T-helper 2 cell treated with Interferon-gamma antibody and Interleukin-4, amounts not matched to agents 100 ng/mL and 5 ng/mL, for 36 hours (primary cell): Measurements from ENCODE around the gene GCLM. TPM values are rescaled to one million over a fixed set of nuclear protein-coding genes. Genes with fewer than 3 reads are reported as not detected.

Experiments
- intact Hi-C: fragments of 100-400 bp; cut with micrococcal nuclease; formaldehyde crosslinking; loops from one replicate; pipeline ENCODE4 v1.15.1; 2023
- total RNA-seq: library from RNA; stranded (reverse); gene quantifications from 2 replicates; pipeline ENCODE4 v1.2.3, GENCODE V29; 2022

The GCLM gene
- total RNA-seq, 1 donor from 2014 or later, result 27.0 TPM

DNA sequence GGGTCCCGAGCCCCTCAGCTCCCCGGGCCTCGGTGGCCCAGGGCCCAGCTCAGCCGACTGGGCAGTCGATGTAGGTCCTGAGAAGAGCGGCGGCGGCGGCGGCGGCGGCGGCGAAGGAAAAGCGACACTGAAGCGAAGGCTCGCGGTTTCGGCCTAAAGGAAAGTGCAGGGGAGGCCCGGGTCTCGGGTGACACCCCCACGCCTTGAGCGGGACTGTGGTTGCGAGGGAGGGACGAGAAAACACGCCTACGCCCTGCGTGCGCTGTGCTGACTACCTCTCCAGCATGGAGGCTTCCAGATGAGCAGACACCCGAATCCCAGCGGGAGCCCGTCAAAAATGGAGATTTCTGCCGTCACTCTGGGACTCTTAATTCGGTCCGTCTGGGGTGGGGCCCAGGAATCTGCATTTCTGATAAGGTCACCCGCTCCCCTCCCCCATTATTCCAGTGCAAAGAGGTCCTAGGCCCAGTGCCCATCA is 61.4 kb downstream of the GCLM start:
- intact Hi-C loops, result loop anchor here (1.0 to 5.0 kb wide), 11 partner anchors 26 to 769 kb away; partner anchors contain the start of genes ABCD3, BCAR3, CCDC18 and DNTTIP2

DNA sequence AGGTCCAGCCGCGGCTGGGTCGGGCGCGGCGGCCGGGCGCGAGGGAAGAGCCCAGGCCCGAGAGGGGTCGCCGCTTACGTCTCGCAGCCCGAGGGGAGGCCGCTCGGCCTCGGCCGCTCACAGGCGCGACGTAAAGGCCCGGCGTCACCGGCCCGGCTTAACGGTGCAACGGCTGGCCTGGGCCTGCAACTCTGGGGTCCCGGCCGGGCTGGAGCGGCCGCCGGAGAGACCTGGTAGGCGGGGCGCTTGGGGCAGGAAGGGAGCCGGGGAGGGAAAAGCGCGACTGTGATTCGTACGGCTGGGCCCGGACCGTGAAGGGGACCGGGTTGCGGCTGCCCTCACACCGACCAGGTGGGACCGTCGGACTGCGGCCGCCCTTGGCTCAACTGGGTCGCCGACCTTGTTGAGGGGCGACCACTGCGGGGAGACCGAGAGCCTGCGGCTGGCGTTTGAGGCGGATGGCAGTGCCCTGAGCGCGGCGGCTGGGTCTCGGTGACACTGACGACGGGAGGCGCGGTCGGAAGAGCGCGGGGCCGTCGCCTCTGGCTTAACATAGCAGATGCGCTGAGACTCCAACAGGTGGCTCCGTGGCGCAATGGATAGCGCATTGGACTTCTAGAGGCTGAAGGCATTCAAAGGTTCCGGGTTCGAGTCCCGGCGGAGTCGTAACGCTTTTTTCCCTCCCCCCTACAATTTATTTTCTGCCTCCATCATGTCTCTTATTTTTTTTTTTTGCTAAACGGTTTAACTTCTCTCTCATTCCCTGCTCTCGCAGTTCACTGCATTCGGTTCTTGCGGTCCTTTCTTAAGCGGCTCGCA is 62.0 kb downstream of the GCLM start:
- intact Hi-C loops, result loop anchor here (1.0 to 5.0 kb wide), 11 partner anchors 27 to 768 kb away; partner anchors contain the start of genes ABCD3, BCAR3, CCDC18 and DNTTIP2

DNA sequence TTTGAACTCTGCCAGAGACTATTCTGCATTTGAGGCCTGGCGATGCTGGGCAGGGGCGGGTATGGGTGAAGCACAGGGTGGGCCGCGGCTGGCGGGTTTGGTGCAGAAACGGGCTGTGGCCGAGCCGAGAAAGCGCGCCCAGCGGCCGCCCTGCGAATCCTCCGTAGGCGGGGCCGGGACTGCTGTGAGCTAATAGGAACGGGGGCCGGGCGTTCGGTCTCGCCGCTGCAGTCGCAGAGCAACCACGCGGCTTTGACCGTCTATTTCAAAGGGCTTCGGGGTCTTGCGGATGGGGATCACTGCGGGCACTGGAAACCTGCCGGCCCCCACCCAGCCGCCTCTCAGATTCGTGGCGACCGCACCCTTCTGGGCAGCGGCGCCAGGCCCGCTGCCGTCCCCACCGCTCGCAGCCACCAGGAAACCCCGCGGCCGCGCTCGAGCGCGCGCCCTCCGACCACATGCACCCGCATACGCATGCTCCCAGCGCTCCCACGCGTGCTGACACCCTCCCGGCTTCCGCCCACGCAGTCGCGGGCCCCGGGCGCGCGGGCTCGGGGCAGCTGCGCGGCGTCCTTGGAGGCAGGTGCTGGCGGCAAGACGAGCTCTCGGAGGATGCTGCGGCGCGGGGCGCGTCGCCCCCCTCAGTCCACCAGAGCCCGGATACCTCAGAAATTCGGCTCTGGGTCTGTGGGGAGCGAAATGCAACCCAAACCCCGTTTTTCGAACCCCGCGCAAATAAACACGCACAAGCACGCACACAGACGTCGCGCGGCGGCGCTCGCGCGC is 62.8 kb downstream of the GCLM start:
- intact Hi-C loops, result loop anchor here (2.0 to 5.0 kb wide), 4 partner anchors 138 to 544 kb away; partner anchors contain the start of gene BCAR3

DNA sequence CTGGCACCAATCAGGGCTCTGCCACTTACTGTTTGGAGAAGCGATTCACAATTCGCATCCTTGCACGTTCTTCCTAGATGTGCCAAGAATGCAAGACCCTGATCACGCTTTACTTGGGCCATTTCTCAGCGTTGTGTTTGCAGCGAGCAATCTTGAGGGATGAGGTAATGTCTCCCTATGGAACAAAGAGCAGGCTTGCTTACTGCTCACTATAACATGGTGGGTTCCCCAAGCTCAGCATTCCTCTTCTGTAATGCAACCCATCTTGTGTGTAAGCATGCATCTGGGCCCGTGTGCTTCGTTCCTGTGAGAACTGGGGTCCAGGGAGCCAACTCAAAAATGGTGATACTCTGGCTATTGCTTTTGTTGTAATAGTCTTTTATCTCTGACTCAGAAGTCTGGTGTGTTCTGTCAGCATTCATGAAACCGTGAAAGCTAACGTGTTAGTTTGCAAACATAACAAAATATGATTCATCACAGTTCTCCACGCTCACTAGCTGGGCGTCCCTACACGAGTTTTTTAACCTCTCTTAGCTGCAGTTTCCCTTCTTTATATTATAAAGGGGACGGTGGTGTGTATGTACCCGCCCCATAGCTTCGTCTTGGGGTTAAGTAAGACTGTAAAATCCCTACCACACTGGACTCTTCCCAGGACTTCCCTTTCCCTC is 63.6 kb downstream of the GCLM start:
- intact Hi-C loops, result loop anchor here (2.0 to 5.0 kb wide), 4 partner anchors 137 to 543 kb away; partner anchors contain the start of gene BCAR3

DNA sequence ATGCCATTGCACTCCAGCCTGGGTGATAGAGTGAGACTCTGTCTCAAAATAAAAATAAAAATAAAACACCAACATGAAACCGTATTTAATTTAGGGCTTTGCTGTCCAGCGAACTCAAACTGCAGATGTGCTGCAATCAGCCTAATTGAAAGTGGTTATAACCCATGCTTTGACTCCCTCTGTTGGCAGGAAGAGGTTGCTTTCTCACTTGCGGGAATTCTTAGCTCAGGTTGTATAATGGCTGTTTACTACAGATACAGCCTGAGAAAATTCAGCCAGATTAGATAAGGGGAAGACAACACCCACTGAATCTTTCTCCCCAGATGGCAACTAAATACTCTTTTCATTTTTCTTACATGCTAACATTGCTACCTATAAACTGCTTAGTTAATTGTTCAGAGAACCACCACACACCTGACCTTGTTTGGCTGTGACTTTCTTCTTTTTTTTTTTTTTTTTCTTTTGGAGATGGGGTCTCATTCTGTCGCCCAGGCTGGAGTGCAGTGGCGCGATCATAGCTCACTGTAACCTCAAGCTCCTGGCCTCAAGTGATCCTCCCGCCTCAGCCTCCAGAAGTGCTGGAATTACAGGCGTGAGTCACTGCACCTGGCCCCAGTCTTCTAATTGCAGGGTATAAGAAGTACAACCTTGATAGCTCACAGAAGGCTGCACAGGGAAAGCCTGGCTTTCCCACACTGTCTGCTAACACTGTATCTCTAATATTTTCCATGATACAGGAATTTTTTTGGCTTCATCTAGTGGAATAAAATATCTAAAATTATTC is 64.8 kb downstream of the GCLM start:
- intact Hi-C loops, result loop anchor here (1.0 to 5.0 kb wide), 4 partner anchors 26 to 542 kb away; no protein-coding TSS in a partner anchor

DNA sequence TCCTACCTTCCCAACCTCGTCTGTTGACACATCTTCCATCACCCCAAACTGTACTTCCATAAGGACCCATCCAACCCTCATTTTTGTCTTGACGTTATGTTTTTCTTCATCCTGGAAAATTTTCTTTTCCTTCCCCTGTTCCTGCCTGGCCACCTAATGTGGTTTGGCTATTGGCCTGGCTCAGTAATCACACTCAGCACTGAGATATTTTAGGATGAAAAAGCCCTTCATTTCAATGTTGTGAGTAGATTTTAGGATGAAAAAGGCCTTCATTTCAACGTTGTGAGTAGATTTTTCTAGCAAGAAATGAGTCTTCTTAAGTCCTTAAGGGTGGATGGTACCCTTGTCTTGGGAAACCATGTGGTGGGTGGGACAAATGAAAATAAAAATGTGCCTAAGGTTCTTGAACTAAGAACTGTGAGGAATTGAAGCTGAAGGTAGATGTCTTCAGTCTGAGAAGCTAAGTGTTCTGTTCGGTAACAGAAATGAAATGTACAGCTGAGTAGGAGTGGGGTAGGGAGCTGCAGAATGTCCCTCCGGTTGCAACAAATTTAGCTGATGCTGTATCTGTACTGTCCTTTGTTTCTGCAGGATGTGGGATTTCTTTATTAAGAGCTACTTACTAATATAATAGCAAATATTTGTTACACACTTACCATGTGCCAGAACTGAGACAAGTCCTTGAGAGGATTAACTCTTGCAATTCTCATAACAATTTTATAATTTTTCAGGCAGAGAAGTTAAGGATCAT is 66.3 kb downstream of the GCLM start:
- intact Hi-C loops, result no loop called here

DNA sequence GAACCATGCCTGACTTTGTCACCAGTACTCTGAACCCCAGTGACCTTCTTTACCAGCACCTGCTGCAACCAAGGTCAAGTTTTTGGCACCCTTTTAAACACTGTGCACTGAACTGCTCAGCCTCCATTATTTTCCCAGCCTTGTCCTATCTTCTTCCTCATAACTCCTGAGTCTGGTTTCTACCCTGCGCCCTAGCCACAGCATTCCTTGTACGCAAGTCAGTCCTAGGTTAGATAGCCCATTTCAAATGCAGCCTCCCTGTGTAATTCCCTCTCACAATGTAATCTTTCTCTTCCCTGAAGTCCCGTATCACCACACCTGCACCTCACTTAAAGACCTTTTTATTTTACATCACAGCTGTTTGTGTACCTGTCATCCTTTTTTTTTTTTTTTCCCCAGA is 67.5 kb downstream of the GCLM start:
- intact Hi-C loops, result no loop called here

DNA sequence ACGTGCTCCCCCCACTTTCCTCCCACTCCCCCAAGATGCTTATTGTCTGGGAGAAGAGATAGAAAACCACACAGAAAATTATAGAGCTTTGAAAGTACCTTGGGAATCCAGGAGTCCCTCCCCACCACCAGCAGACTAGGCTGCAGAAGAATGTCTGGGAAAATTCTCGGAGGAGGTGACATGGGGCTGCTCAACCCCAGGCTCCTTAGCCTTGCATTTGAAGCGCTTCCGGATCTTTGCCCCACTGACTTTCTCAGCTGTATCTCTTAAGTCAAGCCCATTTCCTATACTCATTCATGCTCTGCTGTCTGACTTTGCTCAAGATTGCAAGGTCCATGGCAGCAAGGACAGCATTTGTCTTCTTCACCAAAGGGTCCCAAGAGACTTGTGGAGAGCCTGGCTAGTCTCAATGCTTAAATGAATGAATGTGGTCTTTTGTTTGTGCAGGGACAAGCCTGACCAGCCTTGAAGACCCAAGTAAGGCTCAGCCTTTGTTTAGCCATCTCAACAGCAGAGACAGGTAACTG is 68.2 kb downstream of the GCLM start:
- intact Hi-C loops, result no loop called here

DNA sequence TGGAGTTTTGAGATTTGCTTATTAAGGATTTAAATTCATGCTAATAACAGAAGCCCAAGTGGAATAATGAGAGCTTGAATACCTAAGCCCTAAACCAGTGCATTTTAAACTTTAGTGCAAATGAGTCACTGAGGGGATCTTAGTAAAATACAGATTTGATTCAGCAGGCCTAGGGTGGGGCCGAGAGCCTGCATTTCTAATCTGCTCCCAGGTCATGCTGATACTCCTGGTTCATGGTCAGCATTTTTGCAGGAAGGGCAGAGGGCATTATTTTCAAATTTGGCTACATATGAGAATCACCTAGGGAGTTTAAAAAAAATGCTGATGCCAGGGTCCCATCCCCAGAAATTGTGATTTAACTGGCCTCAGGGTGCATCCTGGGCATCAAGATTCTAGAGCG is 69.5 kb downstream of the GCLM start:
- intact Hi-C loops, result no loop called here

DNA sequence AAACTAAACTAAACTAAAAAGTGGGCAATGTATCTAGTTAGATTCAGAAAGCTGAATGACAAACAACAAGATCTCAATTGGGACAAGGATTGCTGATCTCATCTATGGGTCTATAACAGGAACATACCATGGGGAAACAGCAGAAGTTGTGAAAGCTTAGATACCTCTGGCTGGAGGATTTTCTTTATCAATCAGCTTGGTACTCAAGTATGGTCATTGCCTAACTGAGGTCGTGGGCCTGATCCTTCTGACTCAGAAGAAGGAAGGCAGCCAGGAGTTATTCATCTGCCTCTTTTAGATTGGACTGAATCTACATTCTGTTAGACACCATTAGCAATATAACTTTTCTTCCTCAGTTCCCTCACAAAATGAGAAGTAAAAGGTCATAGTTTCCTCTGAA is 69.9 kb downstream of the GCLM start:
- intact Hi-C loops, result no loop called here

DNA sequence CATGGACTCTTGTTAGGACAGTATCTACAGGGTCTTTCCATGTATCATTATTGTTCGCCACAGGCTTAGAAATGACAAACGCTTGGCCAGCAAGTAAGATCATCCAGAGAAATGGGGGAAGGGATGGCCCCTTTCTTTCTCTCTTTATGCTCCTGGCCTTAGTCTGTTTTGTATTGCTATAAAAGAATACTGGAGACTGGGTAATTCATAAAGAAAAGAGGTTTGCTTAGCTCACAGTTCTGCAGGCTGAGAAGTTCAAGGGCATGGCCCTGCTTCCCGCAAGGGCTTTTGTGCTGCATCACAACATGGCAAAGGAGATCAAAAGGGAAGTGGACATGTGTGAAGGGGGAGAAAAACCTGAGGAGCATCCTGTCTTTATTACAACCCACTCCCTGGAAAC is 71.3 kb downstream of the GCLM start:
- intact Hi-C loops, result no loop called here

Other genes with a start within 250 kb of the GCLM start
- gene BCAR3, start 227.6 kb downstream of the GCLM start, total RNA-seq, result 7.5 and 8.6 TPM in 2 replicates
- gene DNTTIP2, start 30.2 kb downstream of the GCLM start, total RNA-seq, result 68.6 and 69.0 TPM in 2 replicates
- gene ABCA4, start 211.7 kb upstream of the GCLM start, total RNA-seq, result not detected in 2 replicates